Subcutaneous adipose tissue (tissue), 4 donors: ENCODE data around the gene WDR87. TPM values are rescaled to one million over a fixed set of nuclear protein-coding genes. Genes with fewer than 3 reads are reported as not detected.

ENCODE experiments used
- CTCF ChIP-seq: fragments of 450-650 bp; IDR thresholded peaks from one replicate; pipeline ENCODE4 v1.5.1; 2016; ENCODE audit warnings: low read depth, mild to moderate bottlenecking, control low read depth, antibody characterized with exemption, moderate library complexity
- total RNA-seq, 4 donors: library from RNA; depleted of rRNA; stranded (reverse); fragments of >200 nt; gene quantifications; one replicate each; pipeline ENCODE4 v1.1.0, GENCODE V29; 2016

Gene WDR87
- total RNA-seq, 4 donors from 2014 or later, result not detected

GRCh38 chr19:37950471-37951175 is 44.2 kb upstream of the WDR87 start:
- TF ChIP-seq CTCF, result no peak

GRCh38 chr19:37948362-37948761 is 42.0 kb upstream of the WDR87 start:
- no peak for TF ChIP-seq CTCF

- TF ChIP-seq CTCF, result no peak
These were observed 41.4 kb upstream of the WDR87 start for GRCh38 chr19:37947778-37948177.

GRCh38 chr19:37946132-37946531 is 39.7 kb upstream of the WDR87 start:
- no peak for TF ChIP-seq CTCF

- no peak for TF ChIP-seq CTCF
These were observed 37.1 kb upstream of the WDR87 start for GRCh38 chr19:37943480-37943879.

GRCh38 chr19:37942516-37942902 is 36.1 kb upstream of the WDR87 start:
- no peak for TF ChIP-seq CTCF

GRCh38 chr19:37941782-37942515 is 35.6 kb upstream of the WDR87 start:
- no peak for TF ChIP-seq CTCF
